GM21381 (cell line): Measurements from ENCODE around the gene POP5.
"Not testable (repeated sequence)": the region's sequence is repeated elsewhere in the genome, so short reads cannot be mapped to it uniquely, and the experiment has no call there.

ENCODE experiments used
- ATAC-seq: cut with Tn5 transposase; IDR thresholded peaks from one replicate; pipeline ENCODE4 v1.9.1; 2021; ENCODE audit warnings: mild to moderate bottlenecking, moderate library complexity; ENCODE audit not compliant: unreplicated experiment

Gene POP5

DNA sequence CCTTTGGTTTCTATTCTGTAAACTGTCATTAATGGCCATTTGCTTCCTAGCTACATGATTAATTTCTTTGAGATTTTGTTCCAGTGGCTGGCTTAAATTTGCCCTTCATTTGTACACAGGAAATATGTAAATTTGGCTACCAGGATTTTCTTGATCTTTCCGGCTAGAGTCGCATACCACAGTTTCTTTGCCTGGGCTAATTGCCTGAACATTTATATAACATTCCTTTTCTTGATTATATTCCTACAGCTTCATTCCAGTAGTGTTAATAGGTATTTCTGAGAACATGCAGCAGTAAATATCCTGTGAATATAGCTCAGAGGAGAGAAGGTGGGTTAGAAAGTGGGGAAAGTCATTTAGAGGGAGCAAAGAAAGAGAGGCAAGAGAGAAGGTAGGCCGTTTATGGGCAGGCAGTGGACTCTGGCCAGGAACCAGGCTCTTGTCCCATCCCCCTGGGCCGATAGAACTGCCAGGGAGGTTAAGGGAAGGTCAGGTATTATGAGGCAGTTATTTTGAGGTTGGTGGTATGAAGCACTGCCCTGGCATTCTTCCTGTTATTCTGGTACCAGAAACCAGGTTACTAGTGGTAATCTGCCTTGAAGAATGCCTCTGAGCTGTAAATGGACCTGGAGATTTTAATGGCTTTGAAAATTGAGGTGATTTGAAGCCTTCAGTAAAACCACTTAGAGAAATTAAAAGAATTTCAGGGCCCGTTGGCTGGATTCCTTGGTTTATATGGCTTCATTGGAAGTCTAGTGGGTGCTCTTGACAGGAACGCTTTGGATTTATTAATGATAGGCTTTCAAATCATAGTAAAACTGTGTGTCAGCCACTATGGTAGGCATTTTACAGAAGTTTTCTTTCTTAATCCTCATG is 42.7 kb downstream of the POP5 start:
- no peak for ATAC-seq

DNA sequence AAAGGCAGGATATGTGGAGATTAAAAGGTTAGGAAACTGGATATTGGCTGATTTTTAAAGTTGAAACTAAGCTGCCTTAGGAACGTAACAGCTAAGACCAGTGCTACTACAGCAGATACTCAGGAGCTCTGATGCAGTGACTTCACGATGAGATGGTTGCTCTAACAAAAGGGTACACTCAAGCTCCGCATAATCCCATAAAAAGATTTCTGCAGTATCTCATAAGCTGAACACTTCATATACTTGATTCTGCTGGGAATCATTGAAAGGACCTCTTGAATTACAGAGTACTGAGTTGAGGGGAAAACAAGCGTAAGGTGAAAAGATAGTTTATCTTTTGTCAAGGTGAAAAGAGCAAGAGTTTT is 43.4 kb downstream of the POP5 start:
- no peak for ATAC-seq

DNA sequence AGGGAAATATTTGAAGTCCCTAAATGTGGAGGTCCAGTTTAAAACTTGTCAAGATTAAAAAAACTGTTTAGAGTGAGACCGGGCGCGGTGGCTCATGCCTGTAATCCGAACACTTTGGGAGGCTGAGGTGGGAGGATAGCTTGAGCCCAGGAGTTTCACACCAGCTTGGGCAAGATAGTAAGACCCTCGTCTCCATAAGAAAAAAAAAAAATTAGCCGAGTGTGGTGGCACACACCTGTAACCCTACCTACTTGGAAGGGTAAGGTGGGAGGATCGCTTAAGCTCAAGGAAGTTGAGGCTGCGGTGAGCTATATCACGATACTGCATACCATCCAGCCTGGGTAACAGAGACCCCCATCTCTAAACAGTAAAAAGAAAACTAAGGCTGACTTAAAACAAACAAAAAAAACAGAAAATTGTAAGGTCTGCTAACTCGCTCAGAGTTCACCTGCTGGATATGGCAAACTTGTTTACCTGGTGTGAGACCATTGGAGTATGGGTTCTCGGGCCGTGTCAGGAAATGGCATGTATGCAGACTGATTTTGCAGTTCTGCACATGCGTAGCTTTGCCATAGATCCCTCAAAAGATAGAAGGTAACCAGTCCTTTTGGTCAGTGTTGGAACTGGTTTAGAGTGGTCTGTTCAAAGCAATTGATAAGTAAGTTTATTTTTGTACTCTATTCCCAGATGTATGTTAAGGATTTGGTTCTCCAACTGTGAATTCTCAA is 45.0 kb downstream of the POP5 start:
- no peak for ATAC-seq

DNA sequence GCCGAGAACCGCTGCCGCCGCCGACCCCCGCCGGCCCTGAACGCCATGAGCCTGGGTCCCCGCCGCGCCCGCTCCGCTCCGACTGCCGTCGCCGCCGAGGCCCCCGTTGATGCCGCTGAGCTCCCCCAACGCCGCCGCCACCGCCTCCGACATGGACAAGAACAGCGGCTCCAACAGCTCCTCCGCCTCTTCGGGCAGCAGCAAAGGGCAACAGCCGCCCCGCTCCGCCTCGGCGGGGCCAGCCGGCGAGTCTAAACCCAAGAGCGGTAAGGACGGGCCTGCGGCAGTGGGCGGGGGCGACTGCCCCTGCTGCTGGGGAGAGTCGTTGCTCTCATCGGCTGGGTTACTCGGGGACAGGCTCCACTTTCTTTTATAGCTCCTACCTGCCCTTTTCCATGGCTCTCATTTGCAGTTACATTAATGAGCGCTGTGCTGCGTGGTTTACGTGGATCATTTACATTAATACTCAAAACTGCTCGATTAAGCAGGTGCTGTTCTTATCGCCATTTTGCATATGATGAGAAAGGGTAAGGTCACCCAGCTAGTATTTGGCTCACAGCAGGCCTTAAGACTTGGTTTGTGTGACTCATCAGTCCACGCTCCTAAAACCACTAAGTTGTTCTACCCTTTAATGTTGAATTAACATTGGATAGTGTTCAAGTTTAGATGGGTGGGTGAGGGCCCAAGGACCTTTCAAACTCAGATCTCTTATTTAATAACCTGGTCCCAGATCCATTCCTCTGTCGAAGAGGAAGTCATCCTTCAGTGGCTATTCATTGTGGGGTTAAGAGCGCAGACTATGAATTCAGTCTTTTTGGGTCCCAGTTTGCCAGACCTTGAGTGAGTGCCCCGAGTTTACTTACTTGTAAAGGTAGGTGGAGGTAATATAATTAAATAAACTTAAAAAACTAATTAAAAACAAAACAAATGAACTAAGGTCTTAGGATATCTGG is 46.2 kb downstream of the POP5 start:
- ATAC-seq = peak; percentile 39

DNA sequence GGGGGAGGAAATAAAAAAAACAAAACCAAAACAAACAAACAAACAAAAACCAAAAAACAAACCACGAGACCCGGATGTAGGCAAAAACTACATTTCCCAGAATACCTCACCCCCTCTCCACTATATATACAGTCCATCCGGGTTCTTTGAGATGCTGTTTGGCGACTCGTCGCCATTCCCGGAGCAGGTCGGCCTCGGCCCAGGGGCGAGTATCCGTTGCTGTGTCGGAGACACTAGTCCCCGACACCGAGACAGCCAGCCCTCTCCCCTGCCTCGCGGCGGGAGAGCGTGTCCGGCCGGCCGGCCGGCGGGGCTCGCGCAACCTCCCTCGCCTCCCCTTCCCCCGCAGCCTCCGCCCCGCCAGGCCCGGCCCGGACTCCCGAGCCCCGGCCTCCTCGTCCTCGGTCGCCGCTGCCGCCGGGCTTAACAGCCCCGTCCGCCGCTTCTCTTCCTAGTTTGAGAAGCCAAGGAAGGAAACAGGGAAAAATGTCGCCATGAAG is 46.9 kb downstream of the POP5 start, which contains the start of gene RNF10:
TSS of gene RNF10 (plus strand) at position 154 of the 500 bp plus-strand sequence. CDS start 456 bp downstream, outside the sequence.
- peak; percentile 66 for ATAC-seq

DNA sequence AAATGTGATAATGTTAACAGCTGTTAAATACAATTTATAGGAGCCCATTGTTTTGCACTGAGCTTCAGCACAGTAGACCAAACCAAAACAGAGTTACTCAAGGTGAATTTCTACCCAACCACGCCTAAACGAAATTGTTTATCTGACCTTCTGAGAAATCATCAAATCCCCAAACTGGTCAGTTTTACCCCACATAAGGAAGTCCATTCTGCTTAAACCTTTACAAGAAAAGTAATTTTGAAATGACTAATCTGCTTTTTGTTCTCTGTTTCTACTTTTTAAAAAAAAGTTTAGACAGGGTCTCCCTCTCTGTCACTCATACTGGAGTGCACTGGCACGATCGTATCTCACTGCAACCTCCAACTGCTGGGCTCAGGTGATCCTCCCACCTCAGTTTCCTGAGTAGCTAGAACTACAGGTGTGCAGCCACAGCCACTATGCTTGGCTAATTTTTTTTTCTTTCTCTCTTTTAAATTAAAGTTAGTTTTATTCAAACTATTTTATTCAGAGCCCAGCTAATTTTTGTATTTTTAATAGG is 48.4 kb downstream of the POP5 start:
- ATAC-seq = no peak

DNA sequence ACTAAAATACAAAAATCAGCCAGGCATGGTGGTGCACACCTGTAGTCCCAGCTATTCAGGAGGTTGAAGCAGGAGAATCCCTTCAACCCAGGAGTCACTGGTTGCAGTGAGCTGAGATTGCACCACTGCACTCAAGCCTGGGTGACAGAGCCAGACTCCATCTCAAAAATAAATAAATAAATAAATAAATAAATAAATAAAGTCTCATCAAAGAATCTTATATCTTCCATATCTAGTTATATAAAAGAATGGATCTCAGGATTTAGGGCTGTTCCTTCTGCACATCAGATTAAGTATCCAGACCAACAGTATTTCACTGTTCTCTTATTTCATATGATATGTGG is 50.8 kb downstream of the POP5 start:
- not testable (repeated sequence) for ATAC-seq

DNA sequence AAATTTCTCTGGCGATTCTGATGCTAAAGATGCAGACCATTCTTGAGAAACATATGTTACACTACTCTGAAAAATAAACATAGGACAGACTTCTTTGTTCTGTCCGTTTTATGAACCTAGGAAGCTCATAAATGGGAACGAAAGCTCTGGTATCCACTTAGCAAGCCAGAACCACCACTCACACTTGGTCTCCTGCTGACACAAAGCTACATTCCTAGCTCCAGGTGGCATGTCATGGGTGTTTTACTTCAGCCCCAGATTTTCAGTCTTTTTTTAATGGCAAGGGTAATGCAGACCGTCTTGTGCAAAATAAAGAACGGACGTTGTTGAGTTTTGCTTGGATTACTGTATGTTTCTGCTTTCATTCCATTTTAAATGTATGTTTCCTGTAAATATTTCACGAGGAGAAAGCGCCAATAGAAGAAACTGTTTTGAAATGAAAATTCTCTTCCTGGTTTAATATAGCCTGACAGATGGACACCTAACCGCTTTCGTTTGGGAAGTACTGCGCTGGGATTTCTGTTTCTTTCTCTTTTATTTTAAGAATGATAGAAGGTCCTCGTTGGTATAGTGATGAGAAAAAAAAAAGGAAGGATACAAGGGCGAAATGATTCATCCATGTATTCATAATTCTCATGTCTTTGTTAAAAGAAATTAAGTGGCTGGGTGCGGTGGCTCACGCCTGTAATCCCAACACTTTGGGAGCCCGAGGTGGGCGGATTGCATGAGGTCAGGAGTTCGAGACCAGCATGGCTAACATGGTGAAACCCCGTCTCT is 51.4 kb downstream of the POP5 start:
- ATAC-seq = no peak

DNA sequence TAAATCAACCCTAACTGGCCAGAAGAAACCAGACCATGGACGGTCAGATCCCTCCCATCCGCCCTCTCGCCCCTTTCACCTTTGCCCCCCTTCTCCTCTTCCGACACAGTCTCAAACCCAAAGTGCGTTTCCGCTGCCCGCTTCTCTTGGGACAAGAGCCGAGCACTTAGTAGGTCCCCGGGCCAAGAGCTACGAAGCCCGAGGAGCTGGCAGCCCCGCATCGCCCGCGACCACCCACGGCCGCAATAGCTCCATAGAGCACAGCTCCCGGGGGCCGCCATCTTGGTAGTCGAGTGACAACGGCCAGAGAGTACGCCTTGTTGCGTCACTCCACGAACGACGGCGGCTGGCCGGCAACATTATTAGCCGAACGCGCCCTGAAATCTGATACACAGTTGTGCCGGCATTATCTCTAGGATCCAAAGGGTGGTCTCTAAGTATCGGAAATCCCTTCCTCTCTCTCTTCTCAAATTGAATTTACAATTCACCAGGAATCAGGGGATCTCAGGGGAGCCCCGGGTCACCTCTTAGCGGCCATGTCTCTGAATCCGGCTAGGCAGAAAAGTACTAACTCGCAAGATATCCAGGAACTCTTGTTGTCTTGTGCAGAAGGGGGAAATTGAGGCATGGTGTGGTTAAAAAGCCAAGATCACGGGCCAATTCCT is 52.2 kb downstream of the POP5 start, which contains the start of gene COQ5:
TSS of gene COQ5 (minus strand) at position 298 of the 665 bp plus-strand sequence. CDS start at position 281, 17 bp downstream.
- peak; percentile 69 for ATAC-seq
